ENCODE results near the gene INPP5F.
A peak's percentile ranks its signal among the peaks of the same experiment; 100 is the strongest.
"Not testable (repeated sequence)": the region's sequence is repeated elsewhere in the genome, so short reads cannot be mapped to it uniquely, and the experiment has no call there.

The INPP5F gene

DNA sequence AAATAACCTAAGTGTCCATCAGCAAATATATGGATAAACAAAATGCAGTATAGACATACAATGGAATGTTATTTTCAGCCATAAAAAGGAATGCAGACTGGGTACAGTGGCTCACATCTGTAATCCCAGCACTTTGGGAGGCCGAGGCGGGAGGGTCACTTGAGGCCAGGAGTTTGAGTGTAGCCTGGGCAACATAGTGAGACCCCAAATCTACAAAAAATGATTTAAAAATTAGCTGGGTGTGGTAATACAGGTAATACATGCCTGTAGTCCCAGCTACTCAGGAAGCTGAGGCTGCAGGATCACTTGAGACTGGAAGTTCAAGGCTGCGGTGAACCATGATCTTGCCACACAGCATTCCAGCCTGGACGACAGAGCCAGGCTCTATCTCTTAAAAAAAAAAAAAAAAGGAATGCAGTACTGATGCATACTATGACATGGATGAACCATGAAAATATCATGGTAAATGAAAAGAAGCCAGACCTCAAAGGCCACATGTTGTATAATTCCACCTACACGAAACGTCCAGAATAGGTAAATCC lies 139.9 kb downstream of the INPP5F start:
- H3K27me3 ChIP-seq (ENCODE audit: insufficient read depth, low read depth) = no peaks in the 10 kb centered on the region
- peaks cover 99% of the 10 kb centered on the region for H3K79me2 ChIP-seq (ENCODE audit: insufficient read depth, low read depth)
- no peak overlapping the region for H2AFZ ChIP-seq (ENCODE audit: low read depth)
- H3K9ac ChIP-seq = no peak overlapping the region
- no peak overlapping the region for H3K4me3 ChIP-seq (IDR thresholded peaks at IDR 0.05; ENCODE audit: insufficient read depth, low read depth, low read length)
- peaks cover 58% of the 10 kb centered on the region for H3K4me1 ChIP-seq (ENCODE audit: low read depth, poor library complexity, severe bottlenecking)
- H4K20me1 ChIP-seq (ENCODE audit: insufficient read depth) = peaks cover 53% of the 10 kb centered on the region
- no peak overlapping the region for H3K4me2 ChIP-seq
- TF ChIP-seq, protein P1, sequence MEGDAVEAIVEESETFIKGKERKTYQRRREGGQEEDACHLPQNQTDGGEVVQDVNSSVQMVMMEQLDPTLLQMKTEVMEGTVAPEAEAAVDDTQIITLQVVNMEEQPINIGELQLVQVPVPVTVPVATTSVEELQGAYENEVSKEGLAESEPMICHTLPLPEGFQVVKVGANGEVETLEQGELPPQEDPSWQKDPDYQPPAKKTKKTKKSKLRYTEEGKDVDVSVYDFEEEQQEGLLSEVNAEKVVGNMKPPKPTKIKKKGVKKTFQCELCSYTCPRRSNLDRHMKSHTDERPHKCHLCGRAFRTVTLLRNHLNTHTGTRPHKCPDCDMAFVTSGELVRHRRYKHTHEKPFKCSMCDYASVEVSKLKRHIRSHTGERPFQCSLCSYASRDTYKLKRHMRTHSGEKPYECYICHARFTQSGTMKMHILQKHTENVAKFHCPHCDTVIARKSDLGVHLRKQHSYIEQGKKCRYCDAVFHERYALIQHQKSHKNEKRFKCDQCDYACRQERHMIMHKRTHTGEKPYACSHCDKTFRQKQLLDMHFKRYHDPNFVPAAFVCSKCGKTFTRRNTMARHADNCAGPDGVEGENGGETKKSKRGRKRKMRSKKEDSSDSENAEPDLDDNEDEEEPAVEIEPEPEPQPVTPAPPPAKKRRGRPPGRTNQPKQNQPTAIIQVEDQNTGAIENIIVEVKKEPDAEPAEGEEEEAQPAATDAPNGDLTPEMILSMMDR (conservative IDR thresholded peaks at IDR 0.05; ENCODE audit: low read depth, low read length) = no peak
- H3K27ac ChIP-seq = no peak overlapping the region
- no peaks in the 10 kb centered on the region for H3K36me3 ChIP-seq (ENCODE audit: insufficient read depth)

DNA sequence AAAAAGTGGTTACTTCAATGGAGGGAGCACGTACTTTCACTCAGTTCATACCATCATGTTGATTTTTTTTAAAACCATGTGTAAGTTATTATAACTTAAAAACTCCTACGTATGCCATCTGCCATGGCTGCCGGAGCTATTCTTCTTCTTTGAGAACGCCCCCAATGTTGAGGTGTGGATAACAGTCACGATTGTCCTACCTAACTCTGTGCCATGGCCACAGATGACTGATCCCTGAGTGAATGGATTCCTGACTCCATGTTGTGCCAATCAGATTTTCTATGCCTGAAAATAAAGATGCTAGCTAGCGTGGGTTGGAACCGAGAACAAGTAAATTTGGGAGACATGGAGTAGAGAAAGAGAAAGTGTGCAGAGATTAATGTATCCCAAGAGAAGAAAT lies 141.5 kb downstream of the INPP5F start:
- Histone ChIP-seq H3K27me3 (ENCODE audit: insufficient read depth, low read depth) (no peaks in the 10 kb centered on the region), H3K27ac (no peak overlapping the region), H3K36me3 (ENCODE audit: insufficient read depth) (no peaks in the 10 kb centered on the region), H4K20me1 (ENCODE audit: insufficient read depth) (peaks cover 62% of the 10 kb centered on the region), H3K4me3 (IDR thresholded peaks at IDR 0.05; ENCODE audit: insufficient read depth, low read depth, low read length) (no peak overlapping the region), H3K4me2 (no peak overlapping the region), H3K9ac (no peak overlapping the region), H3K4me1 (ENCODE audit: low read depth, poor library complexity, severe bottlenecking) (peaks cover 47% of the 10 kb centered on the region), H3K79me2 (ENCODE audit: insufficient read depth, low read depth) (peaks cover 98% of the 10 kb centered on the region), H2AFZ (ENCODE audit: low read depth) (no peak overlapping the region)
- TF ChIP-seq, protein P1 (conservative IDR thresholded peaks at IDR 0.05; ENCODE audit: low read depth, low read length) = no peak

DNA sequence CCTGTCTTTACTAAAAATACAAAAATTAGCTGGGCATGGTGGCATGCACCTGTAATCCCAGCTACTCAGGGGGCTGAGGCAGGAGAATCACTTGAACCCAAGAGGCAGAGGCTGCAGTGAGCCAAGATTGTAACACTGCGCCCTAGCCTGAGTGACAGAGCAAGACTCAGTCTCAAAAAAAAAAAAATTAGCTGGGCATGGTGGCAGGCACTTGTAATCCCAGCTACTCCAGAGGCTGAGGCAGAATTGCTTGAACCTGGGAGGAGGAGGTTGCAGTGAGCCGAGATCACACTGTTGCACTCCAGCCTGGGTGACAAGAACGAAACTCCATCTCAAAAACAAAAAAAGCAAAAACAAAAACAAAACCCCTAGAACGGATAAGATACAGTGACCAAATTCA lies 143.5 kb downstream of the INPP5F start:
- Histone ChIP-seq H3K4me1 (ENCODE audit: low read depth, poor library complexity, severe bottlenecking) (peaks cover 42% of the 10 kb centered on the region), H3K4me2 (peak overlapping the region; percentile 38; the same call in 1 of the 2 replicates), H4K20me1 (ENCODE audit: insufficient read depth) (peaks cover 56% of the 10 kb centered on the region), H3K79me2 (ENCODE audit: insufficient read depth, low read depth) (peaks cover 78% of the 10 kb centered on the region)
- H2AFZ ChIP-seq (ENCODE audit: low read depth); H3K27ac ChIP-seq; H3K9ac ChIP-seq; H3K36me3 ChIP-seq (ENCODE audit: insufficient read depth); H3K4me3 ChIP-seq (IDR thresholded peaks at IDR 0.05; ENCODE audit: insufficient read depth, low read depth, low read length); H3K27me3 ChIP-seq (ENCODE audit: insufficient read depth, low read depth): not testable (repeated sequence)

DNA sequence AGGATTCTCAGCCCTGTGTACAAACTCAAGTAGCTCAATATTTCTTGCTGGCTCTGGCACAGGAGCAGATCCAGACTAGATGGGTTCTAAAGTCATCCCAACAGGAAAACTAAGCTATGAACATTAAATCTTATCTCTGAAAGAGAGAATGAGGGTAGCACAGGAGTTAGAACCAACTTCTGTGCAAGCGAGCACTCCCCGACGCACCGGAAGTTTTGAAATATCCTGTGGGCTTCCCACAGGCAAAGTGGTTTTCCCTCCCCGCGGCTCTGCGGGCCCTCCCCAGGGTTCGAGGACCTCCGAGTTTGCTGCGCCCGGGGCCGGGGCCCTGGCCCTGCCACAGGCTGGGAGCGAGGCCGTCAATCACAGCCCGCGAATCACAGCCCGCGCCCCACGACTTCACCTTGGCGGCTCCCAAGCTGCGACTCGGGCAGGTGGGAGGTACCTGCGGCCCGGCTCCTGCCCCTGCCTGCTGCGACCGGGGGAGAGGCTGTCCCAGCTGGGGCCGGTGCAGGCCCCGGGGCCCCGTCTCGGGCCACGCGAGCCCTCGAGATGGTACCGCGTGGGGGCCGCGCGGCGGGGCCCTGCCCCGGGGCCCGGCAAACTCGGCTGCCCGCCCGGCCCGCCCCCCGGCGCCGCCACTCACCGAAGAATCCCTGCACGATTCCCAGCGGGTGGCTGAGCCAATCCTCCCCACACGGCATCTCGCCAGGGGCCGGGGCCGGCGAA lies 146.2 kb downstream of the INPP5F start:
- H3K36me3 ChIP-seq (ENCODE audit: insufficient read depth) = no peaks in the 10 kb centered on the region
- no peak overlapping the region for H3K4me3 ChIP-seq (IDR thresholded peaks at IDR 0.05; ENCODE audit: insufficient read depth, low read depth, low read length)
- peaks cover 52% of the 10 kb centered on the region for H3K79me2 ChIP-seq (ENCODE audit: insufficient read depth, low read depth)
- peak overlapping the region; percentile 97 for H3K4me2 ChIP-seq
- peak overlapping the region; percentile 42 for H2AFZ ChIP-seq (ENCODE audit: low read depth)
- H3K9ac ChIP-seq = peak overlapping the region; percentile 82
- H3K4me1 ChIP-seq (ENCODE audit: low read depth, poor library complexity, severe bottlenecking) = peaks cover 38% of the 10 kb centered on the region
- H3K27ac ChIP-seq = peak overlapping the region; percentile 89
- H3K27me3 ChIP-seq (ENCODE audit: insufficient read depth, low read depth) = no peaks in the 10 kb centered on the region
- H4K20me1 ChIP-seq (ENCODE audit: insufficient read depth) = peaks cover 42% of the 10 kb centered on the region
- TF ChIP-seq, protein P1 (conservative IDR thresholded peaks at IDR 0.05; ENCODE audit: low read depth, low read length) = no peak

DNA sequence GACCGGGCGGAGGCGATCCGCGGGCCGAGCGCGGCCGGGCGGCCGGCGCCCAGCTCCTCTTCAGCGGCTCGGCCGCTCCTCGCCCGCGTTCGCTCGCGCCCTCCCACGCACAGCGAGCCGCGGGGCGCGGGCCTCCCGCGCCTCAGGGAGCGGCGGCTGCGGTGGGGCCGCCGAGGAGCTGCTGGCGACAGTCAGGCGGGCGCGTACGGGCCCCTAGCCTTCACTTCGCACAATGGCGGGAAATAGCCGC lies 146.7 kb downstream of the INPP5F start, which contains the start of gene MCMBP:
Gene MCMBP (minus strand): TSS at position 234 of the 250 bp plus-strand sequence. CDS start 259 bp downstream, outside the sequence.
- Histone ChIP-seq H3K4me2 (peak within 1 kb of the TSS; percentile 98), H3K4me3 (IDR thresholded peaks at IDR 0.05; ENCODE audit: insufficient read depth, low read depth, low read length) (no peak within 1 kb of the TSS), H3K36me3 (ENCODE audit: insufficient read depth) (no peaks in the 10 kb centered on the region), H3K9ac (peak within 1 kb of the TSS; percentile 82), H3K27me3 (ENCODE audit: insufficient read depth, low read depth) (no peaks in the 10 kb centered on the region), H4K20me1 (ENCODE audit: insufficient read depth) (peaks cover 39% of the 10 kb centered on the region), H3K4me1 (ENCODE audit: low read depth, poor library complexity, severe bottlenecking) (peaks cover 38% of the 10 kb centered on the region), H3K79me2 (ENCODE audit: insufficient read depth, low read depth) (peaks cover 47% of the 10 kb centered on the region), H3K27ac (peak within 1 kb of the TSS; percentile 89), H2AFZ (ENCODE audit: low read depth) (peak within 1 kb of the TSS; percentile 89)
- TF ChIP-seq, protein P1 (conservative IDR thresholded peaks at IDR 0.05; ENCODE audit: low read depth, low read length) = no peak

All from KMS-11 (cell line).